ENCODE measurements around the gene EIF3K. TPM values are rescaled to one million over a fixed set of nuclear protein-coding genes. Genes with fewer than 3 reads are reported as not detected.

Gene EIF3K
- total and polyA plus RNA-seq, 2 of the 13 experiments (the other 11 are each of a cell fraction or from before 2014, with no cell fraction given) = 179 to 258 TPM

GRCh38 chr19:38663156-38663651, 44.2 kb downstream of the EIF3K start:
- Histone ChIP-seq H3K4me3 (replicated peaks in 1 of 3; ENCODE audit: insufficient read depth in 1 of 3, low read depth in 2 of 3, low read length in 3 of 3) (no peak overlapping the region), H3K79me2 (ENCODE audit: insufficient read depth, low read length) (peaks cover 97% of the 10 kb centered on the region)
- ATAC-seq = no peak

More at GRCh38 chr19:38663156-38663651, 44.2 kb downstream of the EIF3K start:
- Histone ChIP-seq H3K27me3 (ENCODE audit: control insufficient read depth in 1 of 2, insufficient read depth in 2 of 2, low read length in 2 of 2) (no peaks in the 10 kb centered on the region), H3K27ac (ENCODE audit: extremely low read length, insufficient read depth, low read length) (no peak overlapping the region), H2AFZ (ENCODE audit: low read length) (no peak overlapping the region), H4K20me1 (ENCODE audit: insufficient read depth, low read length) (peaks cover 87% of the 10 kb centered on the region), H3K4me2 (ENCODE audit: low read depth, low read length) (no peak overlapping the region), H3K9ac (ENCODE audit: insufficient read depth, low read depth, low read length) (no peak overlapping the region), H3K36me3 (replicated peaks in 1 of 2; ENCODE audit: control insufficient read depth in 1 of 2, insufficient read depth in 2 of 2, low read length in 2 of 2) (peaks cover 17 to 59% of the 10 kb centered on the region in 2 experiments), H3K4me1 (ENCODE audit: insufficient read depth, low read length) (peaks cover 98% of the 10 kb centered on the region), H3K9me3 (ENCODE audit: low read length) (no peaks in the 10 kb centered on the region)
- 95% methylated on average over 22 of the region's 22 CpGs for WGBS (ENCODE audit: low lambda C conversion rate)
- intact Hi-C loops (cut with micrococcal nuclease; ENCODE audit: unreplicated experiment) (no loop called here), in situ Hi-C loops (cut with HindIII; ENCODE audit: extremely low pct_ligation_motif_present, low pct_unique_long_range_greater_than_20kb) (no loop called here)
- FAIRE-seq (no peak), DNase-seq (ENCODE audit: low spot score) (no peak)
- POLR2A ChIA-PET = interaction anchor here (1.3 to 2.6 kb wide), 4 partner anchors 10 to 20 kb away, joined by 4 to 8 read pairs (median 6); partner anchors contain the start of gene ACTN4
- CTCF ChIA-PET (ENCODE audit: low intra/inter-chr PET ratio, low total read pairs) = no interaction called here
- BruUV-seq (replicated peaks) = no TSS peak
- no peak for TF ChIP-seq ZNF891 (CRISPR knock-in tag; IDR thresholded peaks at IDR 0.05)
- no peak for TF ChIP-seq ZNF572 (CRISPR knock-in tag; IDR thresholded peaks at IDR 0.05)
- TF ChIP-seq ZNF234 (CRISPR knock-in tag; conservative IDR thresholded peaks at IDR 0.05) = no peak
- TF ChIP-seq ZNF75D (CRISPR knock-in tag; IDR thresholded peaks at IDR 0.05; ENCODE audit: borderline replicate concordance) = no peak
- no peak for TF ChIP-seq TBP (CRISPR knock-in tag; IDR thresholded peaks at IDR 0.05)
- no peak for TF ChIP-seq DBP (CRISPR knock-in tag; IDR thresholded peaks at IDR 0.05; ENCODE audit: not compliant biosample characterization)
- no peak for TF ChIP-seq HES4 (CRISPR knock-in tag; IDR thresholded peaks at IDR 0.05; ENCODE audit: borderline replicate concordance)
- TF ChIP-seq KLF11 (CRISPR knock-in tag; IDR thresholded peaks at IDR 0.05) = no peak
- TF ChIP-seq ZGPAT (CRISPR knock-in tag; IDR thresholded peaks at IDR 0.05) = no peak
- TF ChIP-seq HOMEZ (CRISPR knock-in tag; IDR thresholded peaks at IDR 0.05; ENCODE audit: low read depth) = no peak
- no peak for TF ChIP-seq SP1 (IDR thresholded peaks at IDR 0.05)
- TF ChIP-seq SP1 (CRISPR knock-in tag; IDR thresholded peaks at IDR 0.05) = no peak
- TF ChIP-seq THAP7 (CRISPR knock-in tag; IDR thresholded peaks at IDR 0.05) = no peak

All from HepG2 (cell line).